PC-3 (cell line): Measurements from ENCODE around the gene TALDO1. TPM values are rescaled to one million over a fixed set of nuclear protein-coding genes. Genes with fewer than 3 reads are reported as not detected.
"Not testable (repeated sequence)": the region's sequence is repeated elsewhere in the genome, so short reads cannot be mapped to it uniquely, and the experiment has no call there.

Experiments
- ATAC-seq: fragments of 200-7000 bp; cut with Tn5 transposase; 2 replicates; pipeline ENCODE4 v1.9.1; 2020; ENCODE audit warnings: mild to moderate bottlenecking, moderate library complexity
- BruUV-seq: library from RNA; stranded (reverse); fragments of 400-500 nt; replicated peaks from 2 replicates; lab custom pipeline; 2021; lab: Mats Ljungman, UMichigan
- CTCF ChIA-PET: fragments of 300-600 bp; sonication (Branson Sonifier 250); formaldehyde crosslinking; loops from one replicate; lab custom pipeline; 2022; ENCODE audit warnings: antibody characterized with exemption; lab: Charles Lee
- POLR2A ChIA-PET: fragments of 300-600 bp; sonication (Branson Sonifier 250); formaldehyde crosslinking; loops from one replicate; lab custom pipeline; 2022; ENCODE audit warnings: antibody characterized with exemption; ENCODE audit not compliant: unreplicated experiment; lab: Charles Lee
- DNase-seq: peaks from one replicate; pipeline ENCODE4 v3.0.0-alpha.2; 2015
- H2AFZ ChIP-seq: fragments of 300-600 bp; sonication (generic); 2 replicates; pipeline ENCODE4 v1.6.0; 2016; ENCODE audit warnings: antibody characterized with exemption, low read length
- H3F3A ChIP-seq: fragments of 300-600 bp; sonication (generic); one replicate; pipeline ENCODE4 v1.6.0; 2017; ENCODE audit warnings: antibody characterized with exemption, low read length, control low read depth, mild to moderate bottlenecking; ENCODE audit not compliant: unreplicated experiment
- H3K27ac ChIP-seq: fragments of 300-600 bp; sonication (generic); 2 replicates; pipeline ENCODE4 v1.5.1; 2016; ENCODE audit warnings: mild to moderate bottlenecking, low read length
- H3K27me3 ChIP-seq: fragments of 300-600 bp; sonication (generic); 2 replicates; pipeline ENCODE4 v1.6.1; 2016; ENCODE audit warnings: low read length, mixed read lengths
- H3K36me3 ChIP-seq: fragments of 300-600 bp; sonication (generic); 2 replicates; pipeline ENCODE4 v1.6.1; 2016; ENCODE audit warnings: low read depth, mixed run types, low read length, mixed read lengths
- H3K4me1 ChIP-seq: fragments of 300-600 bp; sonication (generic); 2 replicates; pipeline ENCODE4 v1.5.1; 2016; ENCODE audit warnings: low read length; ENCODE audit not compliant: insufficient read depth
- H3K4me2 ChIP-seq: fragments of 300-600 bp; sonication (generic); 2 replicates; pipeline ENCODE4 v1.6.0; 2016; ENCODE audit warnings: low read length
- H3K4me3 ChIP-seq: fragments of 300-600 bp; sonication (generic); 2 replicates; pipeline ENCODE4 v1.5.1; 2016; ENCODE audit warnings: mild to moderate bottlenecking, low read length, mixed read lengths
- H3K79me2 ChIP-seq: fragments of 300-600 bp; sonication (generic); 2 replicates; pipeline ENCODE4 v1.6.1; 2017; ENCODE audit warnings: low read length, mixed read lengths
- H3K9ac ChIP-seq: fragments of 300-600 bp; sonication (generic); 2 replicates; pipeline ENCODE4 v1.6.0; 2016; ENCODE audit warnings: mild to moderate bottlenecking, low read length
- H3K9me2 ChIP-seq: fragments of 300-600 bp; sonication (generic); replicated peaks from 2 replicates; pipeline ENCODE4 v1.6.1; 2016; ENCODE audit warnings: mixed run types, low read length, mixed read lengths
- H3K9me3 ChIP-seq: fragments of 300-600 bp; sonication (generic); 2 replicates; pipeline ENCODE4 v1.6.1; 2016; ENCODE audit warnings: low read length, mixed read lengths
- H4K20me1 ChIP-seq: fragments of 300-600 bp; sonication (generic); 2 replicates; pipeline ENCODE4 v1.6.1; 2016; ENCODE audit warnings: low read length, mixed read lengths
- EZH2 ChIP-seq: fragments of 300-600 bp; sonication (generic); IDR thresholded peaks from one replicate; pipeline ENCODE4 v1.6.1; 2017; ENCODE audit warnings: antibody characterized with exemption, mild to moderate bottlenecking, low read length; ENCODE audit not compliant: unreplicated experiment
- EZH2phosphoT487 ChIP-seq: fragments of 300-600 bp; sonication (generic); IDR thresholded peaks from 2 replicates; pipeline ENCODE4 v1.6.1; 2018; ENCODE audit warnings: mild to moderate bottlenecking, antibody characterized with exemption, low read length, borderline replicate concordance
- intact Hi-C: fragments of 100-400 bp; cut with micrococcal nuclease; formaldehyde crosslinking; loops from 2 replicates; pipeline ENCODE4 v1.9.0; 2023
- total RNA-seq: library from RNA; depleted of rRNA; stranded (reverse); fragments of >200 nt; gene quantifications from 2 replicates; pipeline ENCODE4 v1.2.3, GENCODE V29; 2014
- TF ChIP-seq, protein P1 (sequence below): fragments of 300-600 bp; sonication (generic); conservative IDR thresholded peaks from 2 replicates; pipeline ENCODE4 v1.5.1; 2017; ENCODE audit warnings: antibody characterized with exemption, low read depth, mild to moderate bottlenecking, low read length

The TALDO1 gene
- total RNA-seq, 1 experiment from 2014 or later, result 326 TPM

GRCh38 chr11:728901-729491, 18.3 kb upstream of the TALDO1 start:
- Histone ChIP-seq H3K9me3 (no peaks in the 10 kb centered on the region), H3K4me2 (no peak overlapping the region), H3K27me3 (no peaks in the 10 kb centered on the region), H3K4me1 (peaks cover 17% of the 10 kb centered on the region), H3K79me2 (no peaks in the 10 kb centered on the region), H3F3A (peaks cover 8% of the 10 kb centered on the region), H3K4me3 (no peak overlapping the region), H4K20me1 (no peaks in the 10 kb centered on the region), H3K9me2 (no peaks in the 10 kb centered on the region), H2AFZ (no peak overlapping the region), H3K36me3 (peaks cover 6% of the 10 kb centered on the region), H3K27ac (no peak overlapping the region), H3K9ac (no peak overlapping the region)
- TF ChIP-seq, protein P1, sequence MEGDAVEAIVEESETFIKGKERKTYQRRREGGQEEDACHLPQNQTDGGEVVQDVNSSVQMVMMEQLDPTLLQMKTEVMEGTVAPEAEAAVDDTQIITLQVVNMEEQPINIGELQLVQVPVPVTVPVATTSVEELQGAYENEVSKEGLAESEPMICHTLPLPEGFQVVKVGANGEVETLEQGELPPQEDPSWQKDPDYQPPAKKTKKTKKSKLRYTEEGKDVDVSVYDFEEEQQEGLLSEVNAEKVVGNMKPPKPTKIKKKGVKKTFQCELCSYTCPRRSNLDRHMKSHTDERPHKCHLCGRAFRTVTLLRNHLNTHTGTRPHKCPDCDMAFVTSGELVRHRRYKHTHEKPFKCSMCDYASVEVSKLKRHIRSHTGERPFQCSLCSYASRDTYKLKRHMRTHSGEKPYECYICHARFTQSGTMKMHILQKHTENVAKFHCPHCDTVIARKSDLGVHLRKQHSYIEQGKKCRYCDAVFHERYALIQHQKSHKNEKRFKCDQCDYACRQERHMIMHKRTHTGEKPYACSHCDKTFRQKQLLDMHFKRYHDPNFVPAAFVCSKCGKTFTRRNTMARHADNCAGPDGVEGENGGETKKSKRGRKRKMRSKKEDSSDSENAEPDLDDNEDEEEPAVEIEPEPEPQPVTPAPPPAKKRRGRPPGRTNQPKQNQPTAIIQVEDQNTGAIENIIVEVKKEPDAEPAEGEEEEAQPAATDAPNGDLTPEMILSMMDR, result no peak
- ChIA-PET CTCF (interaction anchor here (1.5 kb wide), 1 partner anchor 24 kb away, joined by 4 read pairs; no protein-coding TSS in a partner anchor), POLR2A (no interaction called here)
- DNase-seq, result no peak
- ATAC-seq, result no peak
- intact Hi-C loops, result loop anchor here (1.0 kb wide), 1 partner anchor 33 kb away; no protein-coding TSS in a partner anchor
- BruUV-seq, result no TSS peak

- intact Hi-C loops, result no loop called here
- H3K27ac ChIP-seq, result no peak overlapping the region
- no peak overlapping the region for H3K4me3 ChIP-seq
- no peak overlapping the region for H3K4me2 ChIP-seq
- H3F3A ChIP-seq, result peaks cover 8% of the 10 kb centered on the region
- peaks cover 1% of the 10 kb centered on the region for H3K36me3 ChIP-seq
- ChIA-PET CTCF (no interaction called here), POLR2A (no interaction called here)
- H4K20me1 ChIP-seq, result no peaks in the 10 kb centered on the region
- no peaks in the 10 kb centered on the region for H3K9me2 ChIP-seq
- H3K4me1 ChIP-seq, result peaks cover 17% of the 10 kb centered on the region
- no peak for ATAC-seq
- no TSS peak for BruUV-seq
- no peak for TF ChIP-seq EZH2
- TF ChIP-seq, protein P1, result no peak
- TF ChIP-seq EZH2phosphoT487, result no peak
- H3K9me3 ChIP-seq, result no peaks in the 10 kb centered on the region
- no peak overlapping the region for H2AFZ ChIP-seq
- DNase-seq, result no peak
- no peaks in the 10 kb centered on the region for H3K27me3 ChIP-seq
- no peak overlapping the region for H3K9ac ChIP-seq
- H3K79me2 ChIP-seq, result no peaks in the 10 kb centered on the region
Observed at GRCh38 chr11:729492-730074, 17.7 kb upstream of the TALDO1 start.

GRCh38 chr11:733072-733471, 14.2 kb upstream of the TALDO1 start:
- no peaks in the 10 kb centered on the region for H3K9me3 ChIP-seq
- H3K4me1 ChIP-seq, result peaks cover 5% of the 10 kb centered on the region; the same call in 1 of the 2 replicates
- H3K27ac ChIP-seq, result no peak overlapping the region
- H3K4me2 ChIP-seq, result no peak overlapping the region
- no peaks in the 10 kb centered on the region for H3F3A ChIP-seq
- H3K36me3 ChIP-seq, result no peaks in the 10 kb centered on the region; the same call in 1 of the 2 replicates
- H3K79me2 ChIP-seq, result no peaks in the 10 kb centered on the region
- no peak overlapping the region for H3K9ac ChIP-seq
- DNase-seq (no peak), ATAC-seq (no peak)
- no peak for TF ChIP-seq EZH2phosphoT487
- no peak for TF ChIP-seq EZH2
- TF ChIP-seq, protein P1, result no peak
- no peaks in the 10 kb centered on the region for H3K9me2 ChIP-seq
- no TSS peak for BruUV-seq
- POLR2A ChIA-PET, result no interaction called here
- H2AFZ ChIP-seq, result no peak overlapping the region
- H3K4me3 ChIP-seq, result no peak overlapping the region
- CTCF ChIA-PET, result no interaction called here
- no peaks in the 10 kb centered on the region for H3K27me3 ChIP-seq
- no peaks in the 10 kb centered on the region for H4K20me1 ChIP-seq
- intact Hi-C loops, result no loop called here

- H3K36me3 ChIP-seq, H3K27me3 ChIP-seq, H3K9ac ChIP-seq, H3K4me2 ChIP-seq, POLR2A ChIA-PET, CTCF ChIA-PET, H3K9me3 ChIP-seq, intact Hi-C loops, H3F3A ChIP-seq, H3K9me2 ChIP-seq, DNase-seq, BruUV-seq, H4K20me1 ChIP-seq, H3K27ac ChIP-seq, H2AFZ ChIP-seq, H3K79me2 ChIP-seq, ATAC-seq, H3K4me3 ChIP-seq, H3K4me1 ChIP-seq: not testable (repeated sequence)
Observed at GRCh38 chr11:734541-734940, 12.7 kb upstream of the TALDO1 start.
